H9 (cell line): ENCODE results near the gene GNG11. TPM values are rescaled to one million over a fixed set of nuclear protein-coding genes. Genes with fewer than 3 reads are reported as not detected.

Experiments
- DNase-seq: peaks from one replicate; pipeline ENCODE4 v3.0.0-alpha.2; 2017
- H2AFZ ChIP-seq: one replicate; pipeline ENCODE4 v1.6.1; 2013; ENCODE audit warnings: mild to moderate bottlenecking, low read length, control low read depth, moderate library complexity
- H2AK5ac ChIP-seq: 2 replicates; pipeline ENCODE4 v1.6.1; 2013; ENCODE audit warnings: low read length, control low read depth, mixed read lengths; ENCODE audit not compliant: insufficient read length
- H2BK120ac ChIP-seq: one replicate; pipeline ENCODE4 v1.6.1; 2013; ENCODE audit warnings: low read depth, mild to moderate bottlenecking, low read length, control low read depth, inconsistent platforms; ENCODE audit not compliant: poor library complexity, severe bottlenecking
- H2BK12ac ChIP-seq: 2 replicates; pipeline ENCODE4 v1.6.1; 2013; ENCODE audit warnings: low read length, control low read depth, mixed read lengths, low read depth; ENCODE audit not compliant: insufficient read length
- H2BK15ac ChIP-seq: 2 replicates; pipeline ENCODE4 v1.6.1; 2013; ENCODE audit warnings: low read depth, low read length, control low read depth
- H2BK20ac ChIP-seq: one replicate; pipeline ENCODE4 v1.6.1; 2013; ENCODE audit warnings: low read depth, mild to moderate bottlenecking, low read length, control low read depth, inconsistent platforms; ENCODE audit not compliant: poor library complexity, severe bottlenecking
- H2BK5ac ChIP-seq: 2 replicates; pipeline ENCODE4 v1.6.1; 2013; ENCODE audit warnings: low read length, control low read depth, mixed read lengths; ENCODE audit not compliant: insufficient read length
- H3K14ac ChIP-seq: 2 replicates; pipeline ENCODE4 v1.6.1; 2013; ENCODE audit warnings: low read length, control low read depth; ENCODE audit not compliant: insufficient read depth
- H3K18ac ChIP-seq: 2 replicates; pipeline ENCODE4 v1.6.1; 2013; ENCODE audit warnings: low read depth, mild to moderate bottlenecking, mixed read lengths, low read length, control low read depth; ENCODE audit not compliant: insufficient read length
- H3K23ac ChIP-seq: 2 replicates; pipeline ENCODE4 v1.6.1; 2013; ENCODE audit warnings: low read length, control low read depth, mixed read lengths, low read depth; ENCODE audit not compliant: insufficient read length
- H3K23me2 ChIP-seq: 2 replicates; pipeline ENCODE4 v1.6.1; 2013; ENCODE audit warnings: low read depth, mild to moderate bottlenecking, mixed read lengths, low read length, control low read depth; ENCODE audit not compliant: insufficient read length, poor library complexity, severe bottlenecking
- H3K27ac ChIP-seq: 2 replicates; pipeline ENCODE4 v1.5.1; 2013; ENCODE audit warnings: low read length, control low read depth, mixed read lengths, low read depth; ENCODE audit not compliant: insufficient read length
- H3K27me3 ChIP-seq: 2 replicates; pipeline ENCODE4 v1.6.1; 2013; ENCODE audit warnings: low read length, control low read depth, inconsistent platforms; ENCODE audit not compliant: insufficient read depth
- H3K4ac ChIP-seq: 2 replicates; pipeline ENCODE4 v1.6.1; 2013; ENCODE audit warnings: low read depth, mild to moderate bottlenecking, control low read depth, inconsistent platforms, low read length, moderate library complexity
- H3K4me1 ChIP-seq: 2 replicates; pipeline ENCODE4 v1.6.1; 2013; ENCODE audit warnings: low read length, control low read depth, inconsistent platforms; ENCODE audit not compliant: insufficient read depth
- H3K4me2 ChIP-seq: 2 replicates; pipeline ENCODE4 v1.6.1; 2013; ENCODE audit warnings: low read length, control low read depth, mixed read lengths; ENCODE audit not compliant: insufficient read length, insufficient read depth
- H3K56ac ChIP-seq: 2 replicates; pipeline ENCODE4 v1.6.1; 2013; ENCODE audit warnings: low read depth, mild to moderate bottlenecking, mixed read lengths, low read length, control low read depth; ENCODE audit not compliant: insufficient read length
- H3K79me1 ChIP-seq: 2 replicates; pipeline ENCODE4 v1.6.1; 2013; ENCODE audit warnings: low read depth, mild to moderate bottlenecking, moderate library complexity, low read length, control low read depth, inconsistent platforms; ENCODE audit not compliant: insufficient read depth, poor library complexity, severe bottlenecking
- H3K79me2 ChIP-seq: 2 replicates; pipeline ENCODE4 v1.6.1; 2013; ENCODE audit warnings: low read length, control low read depth, inconsistent platforms; ENCODE audit not compliant: insufficient read depth
- H3K9ac ChIP-seq: 2 replicates; pipeline ENCODE4 v1.6.1; 2013; ENCODE audit warnings: low read length, control low read depth, mixed read lengths; ENCODE audit not compliant: insufficient read length; ENCODE audit errors: extremely low read depth
- H3K9me3 ChIP-seq: one replicate; pipeline ENCODE4 v1.6.1; 2013; ENCODE audit warnings: low read depth, low read length, inconsistent platforms; ENCODE audit not compliant: control insufficient read depth
- H3T11ph ChIP-seq: one replicate; pipeline ENCODE4 v1.6.1; 2013; ENCODE audit warnings: mild to moderate bottlenecking, low read length, control low read depth, inconsistent platforms
- H4K20me1 ChIP-seq: one replicate; pipeline ENCODE4 v1.6.1; 2013; ENCODE audit not compliant: control insufficient read depth, insufficient read length, insufficient read depth
- H4K5ac ChIP-seq: 2 replicates; pipeline ENCODE4 v1.6.1; 2013; ENCODE audit warnings: low read depth, mild to moderate bottlenecking, mixed read lengths, low read length, control low read depth; ENCODE audit not compliant: insufficient read length
- H4K8ac ChIP-seq: replicated peaks from 2 replicates; pipeline ENCODE4 v1.6.1; 2013; ENCODE audit warnings: low read length, control low read depth, mixed read lengths, low read depth; ENCODE audit not compliant: insufficient read length
- H4K91ac ChIP-seq: 2 replicates; pipeline ENCODE4 v1.6.1; 2013; ENCODE audit warnings: low read depth, mild to moderate bottlenecking, moderate library complexity, mixed read lengths, low read length, control low read depth; ENCODE audit not compliant: insufficient read length
- H3K27ac Mint-ChIP-seq, 3 experiments: 2 replicates in 2 of 3; 3 replicates in 1 of 3; pipeline ENCODE4 v1.8.0; 2020 to 2021; ENCODE audit warnings: mixed read lengths in 3 of 3, mild to moderate bottlenecking in 1 of 3, moderate library complexity in 1 of 3
- H3K27me3 Mint-ChIP-seq: 2 replicates; pipeline ENCODE4 v1.8.0; 2021; ENCODE audit warnings: low read depth, mild to moderate bottlenecking, moderate library complexity, mixed read lengths
- H3K36me3 Mint-ChIP-seq, 3 experiments: 2 replicates in 2 of 3; 3 replicates in 1 of 3; pipeline ENCODE4 v1.8.0; 2020 to 2021; ENCODE audit warnings: low read depth in 3 of 3, mixed read lengths in 3 of 3; ENCODE audit not compliant: insufficient read depth in 1 of 3
- H3K4me1 Mint-ChIP-seq, 2 experiments: 2 replicates each; pipeline ENCODE4 v1.8.0; 2020; ENCODE audit warnings: mixed read lengths in 2 of 2
- H3K4me3 Mint-ChIP-seq, 2 experiments: 2 replicates in 1 of 2; 3 replicates in 1 of 2; pipeline ENCODE4 v1.8.0; 2020 to 2021; ENCODE audit warnings: mild to moderate bottlenecking in 2 of 2, mixed read lengths in 2 of 2, moderate library complexity in 1 of 2
- H3K9me3 Mint-ChIP-seq, 2 experiments: 2 replicates in 1 of 2; 3 replicates in 1 of 2; pipeline ENCODE4 v1.8.0; 2020; ENCODE audit warnings: mild to moderate bottlenecking in 2 of 2, mixed read lengths in 2 of 2, moderate library complexity in 1 of 2
- CTCF ChIP-seq: fragments of 200-600 bp; sonication (generic); conservative IDR thresholded peaks from 3 replicates; pipeline ENCODE4 v1.8.0; 2021; ENCODE audit warnings: antibody characterized with exemption, mild to moderate bottlenecking
- WGBS: extraction: QIAGEN DNeasy Blood & Tissue Kit; methylation state at CpG from one replicate; pipeline ENCODE4 v1.1.7; 2013; ENCODE audit warnings: missing lambda C conversion rate, low lambda C conversion rate, mixed read lengths; ENCODE audit not compliant: insufficient read length; ENCODE audit errors: extremely low coverage; 5-methylcytosine and 5-hydroxymethylcytosine counted together
- total RNA-seq: library from RNA; stranded (reverse); gene quantifications from 2 replicates; pipeline ENCODE4 v1.2.1, GENCODE V29; 2021

GNG11 gene
- total RNA-seq, 1 experiment from 2014 or later, result 0.68 TPM

GRCh38 chr7:93941945-93942344 lies 20.4 kb downstream of the GNG11 start:
- no peak overlapping the region for H2BK120ac ChIP-seq
- H3K18ac ChIP-seq, result no peak overlapping the region
- no peak overlapping the region for H3T11ph ChIP-seq
- no peaks in the 10 kb centered on the region; a peak in 1 of 7 replicates for H3K36me3 Mint-ChIP-seq
- peaks cover 2% of the 10 kb centered on the region; the same call in 1 of the 2 replicates for H3K27me3 Mint-ChIP-seq
- H3K4ac ChIP-seq, result no peak overlapping the region
- no peaks in the 10 kb centered on the region for H3K79me2 ChIP-seq
- no peak overlapping the region for H2BK5ac ChIP-seq
- no peak overlapping the region for H4K8ac ChIP-seq
- no peak for TF ChIP-seq CTCF
- no peak overlapping the region for H3K14ac ChIP-seq
- H2BK15ac ChIP-seq, result no peak overlapping the region
- H3K79me1 ChIP-seq, result no peaks in the 10 kb centered on the region
- H3K4me1 Mint-ChIP-seq, result no peaks in the 10 kb centered on the region
- H4K5ac ChIP-seq, result no peak overlapping the region
- no peak for DNase-seq
- H3K27ac ChIP-seq, result no peak overlapping the region
- H3K4me2 ChIP-seq, result no peak overlapping the region
- H2BK20ac ChIP-seq, result no peak overlapping the region
- no peak overlapping the region for H3K56ac ChIP-seq
- H2AK5ac ChIP-seq, result no peak overlapping the region
- no peak overlapping the region for H2AFZ ChIP-seq
- no peak overlapping the region for H3K4me3 Mint-ChIP-seq
- no peak overlapping the region for H3K9ac ChIP-seq
- no peaks in the 10 kb centered on the region; a peak in 2 of 5 replicates for H3K9me3 Mint-ChIP-seq
- H3K27me3 ChIP-seq, result no peaks in the 10 kb centered on the region
- no peaks in the 10 kb centered on the region for H3K4me1 ChIP-seq
- H2BK12ac ChIP-seq, result no peak overlapping the region
- no peak overlapping the region for H3K23ac ChIP-seq
- no peak overlapping the region for H3K27ac Mint-ChIP-seq
- no peak overlapping the region for H4K91ac ChIP-seq
- H4K20me1 ChIP-seq, result no peaks in the 10 kb centered on the region
- no CpG with 5 or more reads among the region's 2 CpGs for WGBS
- H3K23me2 ChIP-seq, result no peaks in the 10 kb centered on the region
- H3K9me3 ChIP-seq, result no peaks in the 10 kb centered on the region
